IMR-90 (cell line): ENCODE results near the gene LYRM7. TPM values are rescaled to one million over a fixed set of nuclear protein-coding genes. Genes with fewer than 3 reads are reported as not detected.

Source experiments
- ATAC-seq: fragments of 200-7000 bp; cut with Tn5 transposase; 2 replicates; pipeline ENCODE4 v1.9.1; 2020; ENCODE audit warnings: low read depth, mild to moderate bottlenecking, moderate library complexity
- BruUV-seq: library from RNA; stranded (reverse); fragments of 400-500 nt; replicated peaks from 2 replicates; lab custom pipeline; 2021; lab: Mats Ljungman, UMichigan
- CTCF ChIA-PET: fragments of 300-600 bp; formaldehyde crosslinking; extraction: SDS; loops from one replicate; lab custom pipeline; 2021; ENCODE audit warnings: antibody characterized with exemption; lab: Yijun Ruan, JAX
- POLR2A ChIA-PET: fragments of 300-600 bp; sonication (Branson Sonifier 250); formaldehyde crosslinking; loops from one replicate; lab custom pipeline; 2022; ENCODE audit warnings: antibody characterized with exemption; ENCODE audit not compliant: unreplicated experiment; lab: Charles Lee
- DNase-seq: peaks from one replicate; pipeline ENCODE4 v3.0.0; 2013
- H2AFZ ChIP-seq: replicated peaks from 2 replicates; pipeline ENCODE3; 2013; ENCODE audit warnings: low read length, mild to moderate bottlenecking; ENCODE audit not compliant: poor library complexity
- H2AK5ac ChIP-seq: 2 replicates; pipeline ENCODE4 v1.6.1; 2013; ENCODE audit warnings: low read depth, low read length, inconsistent platforms
- H2AK9ac ChIP-seq: replicated peaks from 2 replicates; pipeline ENCODE3; 2013; ENCODE audit warnings: mild to moderate bottlenecking, low read depth, low read length, moderate library complexity; ENCODE audit not compliant: poor library complexity
- H2BK120ac ChIP-seq: 2 replicates; pipeline ENCODE4 v1.6.1; 2013; ENCODE audit warnings: low read depth, low read length, inconsistent platforms
- H2BK15ac ChIP-seq: 3 replicates; pipeline ENCODE4 v1.6.1; 2013; ENCODE audit warnings: low read depth, low read length, inconsistent platforms
- H2BK20ac ChIP-seq: 2 replicates; pipeline ENCODE4 v1.6.1; 2013; ENCODE audit warnings: low read depth, mild to moderate bottlenecking, inconsistent platforms, low read length, moderate library complexity
- H2BK5ac ChIP-seq: 2 replicates; pipeline ENCODE4 v1.6.1; 2013; ENCODE audit warnings: mild to moderate bottlenecking, low read depth, low read length, inconsistent platforms; ENCODE audit not compliant: poor library complexity, severe bottlenecking
- H3K14ac ChIP-seq: replicated peaks from 2 replicates; pipeline ENCODE4 v1.6.1; 2013; ENCODE audit warnings: low read depth, low read length, inconsistent platforms
- H3K18ac ChIP-seq: 2 replicates; pipeline ENCODE4 v1.6.1; 2013; ENCODE audit warnings: low read depth, low read length, control low read depth
- H3K23ac ChIP-seq: 2 replicates; pipeline ENCODE4 v1.6.1; 2013; ENCODE audit warnings: low read depth, low read length, inconsistent platforms
- H3K27ac ChIP-seq: 2 replicates; pipeline ENCODE4 v1.5.1; 2013; ENCODE audit warnings: mild to moderate bottlenecking, control low read depth, low read length; ENCODE audit not compliant: insufficient read depth
- H3K27me3 ChIP-seq: 2 replicates; pipeline ENCODE4 v1.6.1; 2013; ENCODE audit warnings: low read length; ENCODE audit not compliant: control insufficient read depth, insufficient read depth
- H3K36me3 ChIP-seq: 2 replicates; pipeline ENCODE4 v1.6.1; 2013; ENCODE audit warnings: low read length, mixed read lengths; ENCODE audit not compliant: control insufficient read depth, insufficient read depth
- H3K4ac ChIP-seq: 2 replicates; pipeline ENCODE4 v1.6.1; 2013; ENCODE audit warnings: low read depth, low read length, inconsistent platforms
- H3K4me1 ChIP-seq: 2 replicates; pipeline ENCODE4 v1.6.1; 2013; ENCODE audit warnings: low read length, mixed read lengths; ENCODE audit not compliant: control insufficient read depth, insufficient read depth
- H3K4me2 ChIP-seq: 2 replicates; pipeline ENCODE4 v1.6.1; 2013; ENCODE audit warnings: low read depth, mild to moderate bottlenecking, control low read depth, low read length, moderate library complexity
- H3K4me3 ChIP-seq: 2 replicates; pipeline ENCODE4 v1.5.1; 2013; ENCODE audit warnings: low read depth, mild to moderate bottlenecking, control low read depth, low read length, moderate library complexity; ENCODE audit not compliant: insufficient read depth
- H3K56ac ChIP-seq: 2 replicates; pipeline ENCODE4 v1.6.1; 2013; ENCODE audit warnings: low read length, inconsistent platforms; ENCODE audit not compliant: insufficient read depth; ENCODE audit errors: extremely low read depth
- H3K79me1 ChIP-seq, 2 experiments: 2 replicates each; pipeline ENCODE4 v1.6.1; 2013; ENCODE audit warnings: low read length in 2 of 2, inconsistent platforms in 1 of 2, low read depth in 1 of 2
- H3K9ac ChIP-seq: 2 replicates; pipeline ENCODE4 v1.6.1; 2013; ENCODE audit warnings: low read depth, low read length, control low read depth
- H3K9me1 ChIP-seq: 2 replicates; pipeline ENCODE4 v1.6.1; 2013; ENCODE audit warnings: low read length, inconsistent platforms; ENCODE audit not compliant: insufficient read depth
- H3K9me3 ChIP-seq: 2 replicates; pipeline ENCODE4 v1.6.1; 2013; ENCODE audit warnings: low read length; ENCODE audit not compliant: control insufficient read depth, insufficient read depth
- H4K20me1 ChIP-seq: 2 replicates; pipeline ENCODE4 v1.6.1; 2013; ENCODE audit warnings: low read length, inconsistent platforms; ENCODE audit not compliant: insufficient read depth
- H4K5ac ChIP-seq: 2 replicates; pipeline ENCODE4 v1.6.1; 2013; ENCODE audit warnings: mild to moderate bottlenecking, low read depth, low read length, control low read depth
- H4K8ac ChIP-seq, 2 experiments: 2 replicates each; pipeline ENCODE4 v1.6.1; 2013; ENCODE audit warnings: low read depth in 2 of 2, low read length in 2 of 2, control low read depth in 1 of 2, inconsistent platforms in 1 of 2
- H4K91ac ChIP-seq: 2 replicates; pipeline ENCODE4 v1.6.1; 2013; ENCODE audit warnings: low read depth, low read length, inconsistent platforms; ENCODE audit not compliant: insufficient read depth
- MAFK ChIP-seq: IDR thresholded peaks from 2 replicates; pipeline ENCODE4 v1.6.1; 2012; ENCODE audit warnings: low read depth, low read length, improper control_type of control experiment
- RAD21 ChIP-seq: IDR thresholded peaks from 2 replicates; pipeline ENCODE4 v1.6.1; 2012; ENCODE audit warnings: low read length, improper control_type of control experiment
- dilution Hi-C: fragments of 300-500 bp; cut with HindIII; formaldehyde crosslinking; loops from one replicate; pipeline ENCODE4 v1.14.3; 2018; ENCODE audit warnings: low sequenced_read_pairs; ENCODE audit not compliant: unreplicated experiment
- in situ Hi-C: fragments of 300-500 bp; cut with MboI; formaldehyde crosslinking; loops from 3 replicates; pipeline ENCODE4 v1.14.3; 2019; ENCODE audit warnings: low sequenced_read_pairs, inconsistent platforms, mixed read lengths
- intact Hi-C: fragments of 100-400 bp; cut with micrococcal nuclease; formaldehyde crosslinking; loops from 2 replicates; pipeline ENCODE4 v1.10.0; 2022
- polyA plus RNA-seq, 3 experiments: library from polyadenylated mRNA; depleted of rRNA; stranded (reverse); fragments of >200 nt; gene quantifications; 2 replicates each; pipeline ENCODE4 v1.2.3, GENCODE V29; 2012; ENCODE audit warnings: low replicate concordance in 1 of 3
- total RNA-seq: library from RNA; depleted of rRNA; stranded (reverse); fragments of >200 nt; gene quantifications from 2 replicates; pipeline ENCODE4 v1.2.3, GENCODE V29; 2012

The LYRM7 gene
- total and polyA plus RNA-seq, 2 of the 4 experiments (the other 2 are of a cell fraction) = 2.5 to 3.4 TPM

- no peaks in the 10 kb centered on the region for H3K9me3 ChIP-seq
- ATAC-seq = no peak
- in situ Hi-C loops (no loop called here), dilution Hi-C loops (no loop called here), intact Hi-C loops (no loop called here)
- no peak overlapping the region for H3K4ac ChIP-seq
- no peaks in the 10 kb centered on the region for H3K27me3 ChIP-seq
- no peak overlapping the region for H3K23ac ChIP-seq
- 0 out of 2 replicates have a peak, but pooled peaks cover 1% of the 10 kb centered on the region for H3K36me3 ChIP-seq
- no peak overlapping the region for H2BK5ac ChIP-seq
- no TSS peak for BruUV-seq
- H4K5ac ChIP-seq = no peak overlapping the region
- H3K4me1 ChIP-seq = 0 out of 2 replicates have a peak, but pooled peaks cover 2% of the 10 kb centered on the region
- H2BK20ac ChIP-seq = no peak overlapping the region
- no peak overlapping the region for H3K27ac ChIP-seq
- H2AFZ ChIP-seq = no peak overlapping the region
- no peak overlapping the region for H2BK120ac ChIP-seq
- no peak overlapping the region for H3K4me3 ChIP-seq
- no peak overlapping the region for H4K91ac ChIP-seq
- no peak overlapping the region for H3K9ac ChIP-seq
- CTCF ChIA-PET = interaction anchor here (0.7 kb wide), 1 partner anchor 26 kb away, joined by 3 read pairs; no protein-coding TSS in a partner anchor
- H3K56ac ChIP-seq = no peak overlapping the region
- no peak overlapping the region for H3K18ac ChIP-seq
- H4K20me1 ChIP-seq = no peaks in the 10 kb centered on the region
- no peak for DNase-seq
- H3K4me2 ChIP-seq = no peak overlapping the region
- no peak overlapping the region for H2AK5ac ChIP-seq
- H3K79me1 ChIP-seq = no peaks in the 10 kb centered on the region
- H2BK15ac ChIP-seq = no peak overlapping the region
- no peak overlapping the region for H2AK9ac ChIP-seq
- POLR2A ChIA-PET = no interaction called here
- H3K14ac ChIP-seq = no peak overlapping the region
- H3K9me1 ChIP-seq = no peaks in the 10 kb centered on the region
- TF ChIP-seq MAFK = peak; percentile 95
- no peak for TF ChIP-seq RAD21
- H4K8ac ChIP-seq = no peak overlapping the region
These were observed 14.9 kb downstream of the LYRM7 start for GRCh38 chr5:131185523-131186104.
